ENCODE data around the gene KCNAB2.

KCNAB2 gene

GRCh38 chr1:6099787-6100765, 54.4 kb downstream of the KCNAB2 start:
- Histone ChIP-seq H3K27ac (ENCODE audit: low read length) (no peak overlapping the region), H2AFZ (ENCODE audit: low read length) (no peak overlapping the region), H3K9me3 (replicated peaks; ENCODE audit: insufficient read depth, low read length) (no peaks in the 10 kb centered on the region), H3F3A (ENCODE audit: insufficient read depth, low read length) (no peaks in the 10 kb centered on the region; the same call in 1 of the 2 replicates), H3K4me2 (ENCODE audit: low read depth, low read length) (no peak overlapping the region), H3K9me2 (replicated peaks; ENCODE audit: insufficient read depth, low read length) (no peaks in the 10 kb centered on the region), H3K4me3 (ENCODE audit: low read length) (no peak overlapping the region), H3K4me1 (ENCODE audit: low read length) (no peaks in the 10 kb centered on the region), H3K36me3 (replicated peaks; ENCODE audit: insufficient read depth, low read length) (no peaks in the 10 kb centered on the region), H3K79me2 (ENCODE audit: low read length) (no peaks in the 10 kb centered on the region), H3K9ac (ENCODE audit: low read length) (no peak overlapping the region), H4K20me1 (ENCODE audit: insufficient read depth, low read length) (no peaks in the 10 kb centered on the region), H3K27me3 (replicated peaks; ENCODE audit: insufficient read depth, low read length) (peaks cover 19% of the 10 kb centered on the region)
- TF ChIP-seq EZH2 (optimal IDR thresholded peaks at IDR 0.05; ENCODE audit: low read depth, low read length) (no peak), CTCF (IDR thresholded peaks at IDR 0.05; ENCODE audit: low read length) (no peak), EZH2phosphoT487 (IDR thresholded peaks at IDR 0.05; ENCODE audit: low read length) (no peak)
- no peak for DNase-seq

- Histone ChIP-seq H3K27me3 (replicated peaks; ENCODE audit: insufficient read depth, low read length) (peaks cover 28% of the 10 kb centered on the region), H3K4me3 (ENCODE audit: low read length) (no peak overlapping the region), H3K79me2 (ENCODE audit: low read length) (no peaks in the 10 kb centered on the region), H2AFZ (ENCODE audit: low read length) (no peak overlapping the region), H3K9ac (ENCODE audit: low read length) (no peak overlapping the region), H4K20me1 (ENCODE audit: insufficient read depth, low read length) (no peaks in the 10 kb centered on the region), H3K27ac (ENCODE audit: low read length) (no peak overlapping the region), H3F3A (ENCODE audit: insufficient read depth, low read length) (no peaks in the 10 kb centered on the region; the same call in 1 of the 2 replicates), H3K36me3 (replicated peaks; ENCODE audit: insufficient read depth, low read length) (no peaks in the 10 kb centered on the region), H3K4me1 (ENCODE audit: low read length) (no peaks in the 10 kb centered on the region), H3K9me2 (replicated peaks; ENCODE audit: insufficient read depth, low read length) (no peaks in the 10 kb centered on the region), H3K9me3 (replicated peaks; ENCODE audit: insufficient read depth, low read length) (no peaks in the 10 kb centered on the region), H3K4me2 (ENCODE audit: low read depth, low read length) (no peak overlapping the region)
- no peak for DNase-seq
- TF ChIP-seq CTCF (IDR thresholded peaks at IDR 0.05; ENCODE audit: low read length): no peak
- no peak for TF ChIP-seq EZH2phosphoT487 (IDR thresholded peaks at IDR 0.05; ENCODE audit: low read length)
- TF ChIP-seq EZH2 (optimal IDR thresholded peaks at IDR 0.05; ENCODE audit: low read depth, low read length): no peak
These were observed 55.4 kb downstream of the KCNAB2 start for GRCh38 chr1:6100861-6101783.

GRCh38 chr1:6101826-6102531, 56.3 kb downstream of the KCNAB2 start:
- Histone ChIP-seq H3K9ac (ENCODE audit: low read length) (no peak overlapping the region), H3K27ac (ENCODE audit: low read length) (no peak overlapping the region), H3K4me2 (ENCODE audit: low read depth, low read length) (no peak overlapping the region), H4K20me1 (ENCODE audit: insufficient read depth, low read length) (no peaks in the 10 kb centered on the region), H3K4me3 (ENCODE audit: low read length) (no peak overlapping the region), H3K79me2 (ENCODE audit: low read length) (no peaks in the 10 kb centered on the region), H3K9me2 (replicated peaks; ENCODE audit: insufficient read depth, low read length) (no peaks in the 10 kb centered on the region), H3F3A (ENCODE audit: insufficient read depth, low read length) (no peaks in the 10 kb centered on the region; the same call in 1 of the 2 replicates), H2AFZ (ENCODE audit: low read length) (no peak overlapping the region), H3K4me1 (ENCODE audit: low read length) (no peaks in the 10 kb centered on the region), H3K9me3 (replicated peaks; ENCODE audit: insufficient read depth, low read length) (no peaks in the 10 kb centered on the region), H3K36me3 (replicated peaks; ENCODE audit: insufficient read depth, low read length) (no peaks in the 10 kb centered on the region), H3K27me3 (replicated peaks; ENCODE audit: insufficient read depth, low read length) (peaks cover 28% of the 10 kb centered on the region)
- DNase-seq: no peak
- no peak for TF ChIP-seq EZH2phosphoT487 (IDR thresholded peaks at IDR 0.05; ENCODE audit: low read length)
- no peak for TF ChIP-seq CTCF (IDR thresholded peaks at IDR 0.05; ENCODE audit: low read length)
- TF ChIP-seq EZH2 (optimal IDR thresholded peaks at IDR 0.05; ENCODE audit: low read depth, low read length): no peak

Data from MM.1S (cell line).